GM18870 (cell line): Measurements from ENCODE around the gene REXO4.

ENCODE experiments used
- ATAC-seq: cut with Tn5 transposase; IDR thresholded peaks from one replicate; pipeline ENCODE4 v1.9.1; 2021; ENCODE audit warnings: moderate library complexity; ENCODE audit not compliant: unreplicated experiment

The REXO4 gene

DNA sequence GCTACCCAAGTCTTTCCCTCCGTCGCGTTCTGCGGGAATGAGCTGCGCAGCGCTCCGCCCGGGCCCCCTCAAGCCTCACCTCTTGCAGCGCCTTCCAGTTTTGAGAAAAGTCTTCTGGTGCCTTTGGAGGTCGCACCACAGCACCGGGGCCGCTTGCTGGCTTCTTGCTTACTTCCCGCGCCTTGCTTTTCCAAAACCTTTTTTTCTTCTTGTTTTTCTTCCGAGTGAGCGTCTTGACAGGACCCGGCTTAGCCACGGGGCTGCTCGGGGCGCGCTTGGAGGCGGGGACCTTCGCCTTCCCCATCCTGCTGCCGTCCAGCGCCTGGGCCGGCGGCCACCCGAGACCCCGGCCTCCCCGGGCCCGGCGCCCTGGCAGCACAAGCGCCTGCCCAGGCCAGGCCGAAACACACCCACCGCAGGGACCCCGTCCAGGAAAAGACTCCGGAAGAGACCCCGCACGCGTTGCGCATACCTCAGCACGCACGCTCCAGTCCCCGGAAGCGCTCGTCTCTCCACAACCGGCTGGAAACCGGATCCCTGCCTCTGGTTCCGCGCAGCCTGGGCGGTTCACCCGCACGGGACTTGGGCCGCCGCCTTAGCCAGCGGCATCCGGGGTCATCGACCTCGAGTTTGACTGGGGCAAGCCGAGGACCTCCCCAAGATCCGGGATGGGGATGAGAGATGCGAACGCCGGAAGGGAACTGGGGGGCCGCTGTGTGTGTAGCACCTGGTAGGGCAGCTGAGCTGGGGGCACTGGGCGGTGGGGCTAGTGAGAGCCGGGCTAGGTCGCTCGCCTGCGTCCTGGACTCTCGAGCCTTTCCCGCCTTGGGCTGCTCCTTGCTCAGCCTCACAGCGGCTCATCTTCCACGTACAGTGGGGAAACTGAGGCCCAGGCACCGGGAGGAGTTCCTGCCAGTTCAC, at the start of gene REXO4:
Gene REXO4 (minus strand): TSS at position 470 of the 921 bp plus-strand sequence. CDS start 166 bp downstream, at position 304.
- no peak for ATAC-seq

DNA sequence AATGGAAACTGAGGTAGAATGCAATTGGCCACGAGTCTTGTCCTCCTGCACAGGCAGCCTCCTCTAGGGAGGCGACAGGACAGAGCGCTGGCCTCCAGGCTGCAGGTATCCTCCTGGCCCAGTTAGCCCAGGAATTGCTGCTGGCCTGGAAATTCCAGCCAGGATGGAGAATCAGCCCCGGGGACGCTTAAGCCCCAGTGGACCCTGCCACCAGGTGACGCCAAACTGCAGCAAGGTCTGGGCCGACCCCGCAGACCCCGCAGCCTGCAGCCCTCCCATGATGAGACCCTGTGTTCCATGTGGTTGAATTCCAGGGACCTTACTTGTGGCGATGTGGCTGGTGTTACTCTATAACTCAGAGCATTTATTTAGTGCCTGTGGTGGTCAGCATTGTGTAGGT, 49.3 kb upstream of the REXO4 start:
- no peak for ATAC-seq

DNA sequence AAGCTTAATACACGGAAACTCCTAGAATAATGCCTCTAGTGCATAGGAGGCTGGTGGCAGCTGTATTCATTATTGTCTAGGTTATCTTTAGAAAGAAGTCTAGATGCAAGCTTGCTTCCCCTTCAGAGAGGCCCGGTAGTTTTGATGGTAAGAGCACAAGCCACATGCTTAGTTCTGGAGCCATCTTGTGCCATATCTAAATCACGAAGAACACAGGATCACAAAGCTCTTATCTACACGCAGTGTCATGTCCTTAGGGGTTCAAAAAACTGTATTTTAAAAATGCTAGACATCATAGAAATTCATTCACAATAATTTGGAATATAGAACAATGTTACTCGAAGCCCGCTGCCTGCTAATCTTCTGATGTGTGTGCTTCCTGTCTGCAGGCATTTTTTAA, 48.2 kb upstream of the REXO4 start:
- ATAC-seq, result no peak

DNA sequence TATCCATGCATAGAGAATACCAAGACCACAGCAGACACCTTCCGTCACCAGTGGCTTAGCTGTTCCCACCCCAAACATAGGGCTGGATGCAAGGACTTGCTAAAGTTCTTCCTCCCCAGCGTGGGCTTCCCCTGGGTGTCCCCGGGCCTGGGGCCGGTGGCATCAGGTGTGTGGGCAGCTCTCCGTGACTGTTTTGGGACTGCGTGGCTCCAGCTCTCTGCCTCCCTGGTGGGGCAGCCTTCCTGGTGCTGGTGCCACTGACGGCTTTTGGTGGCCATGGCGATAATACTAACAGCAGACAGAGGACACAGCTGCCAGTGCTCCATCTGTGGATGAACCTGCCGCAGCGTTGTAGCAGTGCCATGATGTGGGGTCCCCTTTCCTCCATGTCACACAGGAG, 46.8 kb upstream of the REXO4 start:
- ATAC-seq, result no peak

- ATAC-seq, result no peak
Measured at GRCh38 chr9:133463864-133464615, 46.2 kb upstream of the REXO4 start.

DNA sequence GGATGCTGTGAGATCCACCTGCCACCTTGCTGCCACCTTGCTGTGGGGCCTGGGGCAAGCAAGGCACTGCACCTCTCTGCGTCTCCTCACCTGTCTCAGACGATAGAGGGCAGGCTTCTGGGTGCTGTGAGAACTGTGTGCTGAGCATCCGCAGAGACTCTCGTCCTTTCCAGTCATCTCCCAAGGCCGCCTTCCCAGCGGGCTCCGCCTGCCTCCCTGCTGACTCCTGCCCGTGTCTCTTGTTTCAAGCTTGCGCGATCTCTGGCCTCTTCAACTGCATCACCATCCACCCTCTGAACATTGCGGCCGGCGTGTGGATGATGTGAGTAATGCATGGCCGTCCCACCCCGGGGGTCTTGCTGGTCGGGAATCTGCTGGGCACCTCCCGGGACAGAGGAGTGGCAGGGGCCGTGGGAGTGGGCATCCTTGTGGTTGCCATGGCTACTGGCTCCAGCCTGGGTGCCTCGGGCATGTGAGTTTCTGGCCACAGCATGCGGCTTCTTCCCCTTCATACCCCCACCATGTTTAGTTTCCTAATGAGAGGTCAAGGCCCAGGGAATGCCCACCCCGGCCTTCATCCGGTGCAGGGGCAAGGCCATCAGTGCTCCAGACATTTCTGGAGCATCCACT, 45.5 kb upstream of the REXO4 start:
- no peak for ATAC-seq

- no peak for ATAC-seq
Measured at GRCh38 chr9:133461975-133462374, 44.2 kb upstream of the REXO4 start.

- ATAC-seq, result no peak
Measured at GRCh38 chr9:133460405-133461175, 42.8 kb upstream of the REXO4 start.

- ATAC-seq, result no peak
Measured at GRCh38 chr9:133459476-133460404, 41.9 kb upstream of the REXO4 start, which contains the start of gene CACFD1. Gene CACFD1 (plus strand): TSS chr9:133459978. CDS start chr9:133460067, 89 bp downstream.

- no peak for ATAC-seq
Measured at GRCh38 chr9:133458643-133459312, 41.0 kb upstream of the REXO4 start.

DNA sequence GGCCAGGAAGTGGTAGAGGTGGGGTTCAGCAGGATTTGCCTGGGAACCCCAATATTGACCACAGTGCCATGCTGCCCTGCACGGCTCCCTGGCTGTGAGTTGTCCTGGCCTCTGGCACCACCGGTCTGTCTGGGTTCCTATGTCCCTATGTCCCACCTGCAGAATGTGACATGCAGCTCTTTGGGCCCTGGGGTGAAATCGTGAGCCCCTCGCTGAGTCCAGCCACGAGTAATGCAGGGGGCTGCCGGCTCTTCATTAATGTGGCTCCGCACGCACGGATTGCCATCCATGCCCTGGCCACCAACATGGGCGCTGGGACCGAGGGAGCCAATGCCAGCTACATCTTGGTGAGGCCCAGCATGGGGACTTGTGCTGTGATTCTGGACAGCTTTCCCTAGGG, 39.9 kb upstream of the REXO4 start:
- no peak for ATAC-seq

- no peak for ATAC-seq
Measured at GRCh38 chr9:133457233-133457632, 39.4 kb upstream of the REXO4 start.

DNA sequence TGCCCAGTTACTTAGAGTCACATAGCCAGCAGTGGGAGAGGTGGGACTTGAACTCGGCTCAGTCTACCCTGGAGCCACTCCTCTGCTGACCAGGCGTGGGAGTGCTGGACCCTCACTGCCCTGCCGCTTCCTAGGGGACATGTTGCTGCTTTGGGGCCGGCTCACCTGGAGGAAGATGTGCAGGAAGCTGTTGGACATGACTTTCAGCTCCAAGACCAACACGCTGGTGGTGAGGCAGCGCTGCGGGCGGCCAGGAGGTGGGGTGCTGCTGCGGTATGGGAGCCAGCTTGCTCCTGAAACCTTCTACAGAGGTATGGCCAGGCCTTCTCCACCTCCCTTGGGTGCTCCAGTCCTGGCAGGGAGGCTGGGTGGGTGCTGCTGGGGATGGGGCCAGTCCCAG, 38.6 kb upstream of the REXO4 start:
- no peak for ATAC-seq

DNA sequence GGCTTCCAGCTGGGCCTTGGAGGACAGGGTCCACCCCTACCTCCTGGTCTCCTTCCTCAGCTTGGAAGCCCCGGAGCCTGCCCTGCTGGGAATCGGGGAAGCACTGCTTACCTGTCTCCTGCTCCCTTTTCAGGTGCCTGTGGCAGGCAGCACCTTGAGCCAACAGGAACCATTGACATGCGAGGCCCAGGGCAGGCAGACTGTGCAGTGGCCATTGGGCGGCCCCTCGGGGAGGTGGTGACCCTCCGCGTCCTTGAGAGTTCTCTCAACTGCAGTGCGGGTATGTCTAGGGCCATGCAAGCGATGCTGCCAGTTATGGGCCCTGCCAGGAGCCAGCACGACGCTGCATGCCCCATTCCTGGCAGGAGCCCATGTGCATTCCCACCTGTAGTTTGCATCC, 38.1 kb upstream of the REXO4 start:
- no peak for ATAC-seq

DNA sequence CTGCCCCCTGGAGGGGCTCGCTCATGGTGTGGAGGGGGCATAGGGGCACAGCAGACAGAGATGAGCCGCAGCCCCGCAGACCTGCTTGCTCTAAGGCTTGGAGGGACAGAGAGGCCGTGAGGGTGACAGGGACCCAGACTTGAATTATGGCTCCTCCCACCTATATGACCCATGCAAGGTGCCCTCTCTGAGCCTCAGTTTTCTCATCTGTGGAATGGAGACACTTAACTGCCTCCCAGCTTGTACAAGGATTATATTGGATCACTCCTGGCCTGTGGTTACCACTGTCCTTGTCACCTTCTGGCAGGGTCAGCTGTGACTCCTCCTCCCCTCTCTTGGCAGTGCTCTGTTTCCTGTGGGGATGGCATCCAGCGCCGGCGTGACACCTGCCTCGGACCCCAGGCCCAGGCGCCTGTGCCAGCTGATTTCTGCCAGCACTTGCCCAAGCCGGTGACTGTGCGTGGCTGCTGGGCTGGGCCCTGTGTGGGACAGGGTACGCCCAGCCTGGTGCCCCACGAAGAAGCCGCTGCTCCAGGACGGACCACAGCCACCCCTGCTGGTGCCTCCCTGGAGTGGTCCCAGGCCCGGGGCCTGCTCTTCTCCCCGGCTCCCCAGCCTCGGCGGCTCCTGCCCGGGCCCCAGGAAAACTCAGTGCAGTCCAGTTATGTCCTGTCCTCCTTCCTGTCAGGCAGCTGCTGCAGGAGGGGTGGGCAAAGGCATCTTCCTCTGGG, 37.3 kb upstream of the REXO4 start:
- no peak for ATAC-seq

GRCh38 chr9:133454325-133454724, 36.5 kb upstream of the REXO4 start:
- no peak for ATAC-seq

- no peak for ATAC-seq
Measured at GRCh38 chr9:133453651-133454050, 35.8 kb upstream of the REXO4 start.

GRCh38 chr9:133452562-133452961, 34.8 kb upstream of the REXO4 start:
- ATAC-seq, result no peak
